ENCODE measurements around the gene C2orf72. TPM values are rescaled to one million over a fixed set of nuclear protein-coding genes. Genes with fewer than 3 reads are reported as not detected.

Gene C2orf72
- total RNA-seq, 4 donors from 2014 or later = 0.55 TPM; not detected in 3

DNA sequence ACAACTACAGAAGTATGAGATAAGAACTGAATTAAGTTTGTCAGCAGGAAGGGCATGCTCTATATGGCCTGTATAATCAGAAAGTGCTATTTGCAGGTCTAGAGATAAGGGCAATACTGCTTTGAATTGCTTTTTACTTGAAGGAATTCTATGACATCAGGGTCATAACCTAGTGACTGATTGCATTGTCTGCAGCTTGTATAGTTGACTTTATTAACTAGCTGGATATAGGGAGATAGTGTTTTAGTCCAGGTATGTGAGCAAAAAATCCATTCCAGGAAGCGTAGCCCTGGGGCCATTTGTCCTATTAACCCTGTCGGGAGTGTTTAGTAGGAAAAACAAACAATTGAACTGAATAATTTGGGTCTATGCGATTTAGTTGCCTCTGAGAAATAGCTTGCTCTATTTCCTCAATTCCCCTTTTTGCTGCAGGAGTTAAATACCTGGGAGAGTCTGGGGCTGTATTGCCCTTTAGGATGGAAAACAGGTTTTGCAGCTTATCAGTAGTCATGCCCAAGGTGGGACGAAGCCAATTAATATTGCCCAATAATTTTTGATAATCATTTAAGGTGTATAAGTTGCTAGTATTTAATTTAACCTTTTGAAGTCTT lies 57.5 kb downstream of the C2orf72 start:
- H3K27ac ChIP-seq = no peak overlapping the region
- intact Hi-C loops (cut with DNase I; ENCODE audit: low total_unique reads) = loop anchor here (10.0 kb wide), 1 partner anchor 320 kb away; no protein-coding TSS in a partner anchor
- no peak overlapping the region for H3K4me3 ChIP-seq
- no peaks in the 10 kb centered on the region for H3K27me3 ChIP-seq
- no peaks in the 10 kb centered on the region for H3K4me1 ChIP-seq
- no peak for DNase-seq
- H3K36me3 ChIP-seq = no peaks in the 10 kb centered on the region
- H3K9me3 ChIP-seq = peaks cover 0 to 5% of the 10 kb centered on the region in 2 donors
- TF ChIP-seq, protein P1, sequence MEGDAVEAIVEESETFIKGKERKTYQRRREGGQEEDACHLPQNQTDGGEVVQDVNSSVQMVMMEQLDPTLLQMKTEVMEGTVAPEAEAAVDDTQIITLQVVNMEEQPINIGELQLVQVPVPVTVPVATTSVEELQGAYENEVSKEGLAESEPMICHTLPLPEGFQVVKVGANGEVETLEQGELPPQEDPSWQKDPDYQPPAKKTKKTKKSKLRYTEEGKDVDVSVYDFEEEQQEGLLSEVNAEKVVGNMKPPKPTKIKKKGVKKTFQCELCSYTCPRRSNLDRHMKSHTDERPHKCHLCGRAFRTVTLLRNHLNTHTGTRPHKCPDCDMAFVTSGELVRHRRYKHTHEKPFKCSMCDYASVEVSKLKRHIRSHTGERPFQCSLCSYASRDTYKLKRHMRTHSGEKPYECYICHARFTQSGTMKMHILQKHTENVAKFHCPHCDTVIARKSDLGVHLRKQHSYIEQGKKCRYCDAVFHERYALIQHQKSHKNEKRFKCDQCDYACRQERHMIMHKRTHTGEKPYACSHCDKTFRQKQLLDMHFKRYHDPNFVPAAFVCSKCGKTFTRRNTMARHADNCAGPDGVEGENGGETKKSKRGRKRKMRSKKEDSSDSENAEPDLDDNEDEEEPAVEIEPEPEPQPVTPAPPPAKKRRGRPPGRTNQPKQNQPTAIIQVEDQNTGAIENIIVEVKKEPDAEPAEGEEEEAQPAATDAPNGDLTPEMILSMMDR (IDR thresholded peaks at IDR 0.05) = no peak
- no peak for TF ChIP-seq POLR2A (IDR thresholded peaks at IDR 0.05)

Other genes starting within 250 kb of the C2orf72 start
- gene ITM2C, start 172.6 kb upstream of the C2orf72 start, total RNA-seq = 100 to 1,000 TPM in 1 of 4 donors, 10 to 100 TPM in 3; 33.8 to 301 (median 67.6) TPM
- not detected for gene GPR55, start 112.3 kb upstream of the C2orf72 start, total RNA-seq
- not detected for gene SPATA3, start 41.4 kb upstream of the C2orf72 start, total RNA-seq
- gene PSMD1, start 19.3 kb downstream of the C2orf72 start, total RNA-seq = 10 to 100 TPM; 54.4 to 96.6 (median 68.6) TPM
- gene HTR2B, start 87.5 kb downstream of the C2orf72 start, total RNA-seq = 1 to 10 TPM; 2.9 to 8.6 (median 4.0) TPM
- gene ARMC9, start 161.1 kb downstream of the C2orf72 start, total RNA-seq = 10 to 100 TPM; 16.8 to 47.6 (median 39.3) TPM

Measured in uterus (tissue), 4 donors.